WTC11 (cell line): Measurements from ENCODE around the gene LIFR.
A peak's percentile ranks its signal among the peaks of the same experiment; 100 is the strongest.

Experiments
- TF ChIP-seq, protein P1 (sequence below): sonication (generic); formaldehyde crosslinking; IDR thresholded peaks from 2 replicates; pipeline ENCODE4 v1.8.0; 2023; ENCODE audit warnings: missing genetic modification reagents, mild to moderate bottlenecking, borderline replicate concordance
- TF ChIP-seq, protein P2 (sequence below): fragments of 200-600 bp; IDR thresholded peaks from 2 replicates; pipeline ENCODE4 v1.8.0; 2022; ENCODE audit warnings: antibody characterized with exemption

DNA sequence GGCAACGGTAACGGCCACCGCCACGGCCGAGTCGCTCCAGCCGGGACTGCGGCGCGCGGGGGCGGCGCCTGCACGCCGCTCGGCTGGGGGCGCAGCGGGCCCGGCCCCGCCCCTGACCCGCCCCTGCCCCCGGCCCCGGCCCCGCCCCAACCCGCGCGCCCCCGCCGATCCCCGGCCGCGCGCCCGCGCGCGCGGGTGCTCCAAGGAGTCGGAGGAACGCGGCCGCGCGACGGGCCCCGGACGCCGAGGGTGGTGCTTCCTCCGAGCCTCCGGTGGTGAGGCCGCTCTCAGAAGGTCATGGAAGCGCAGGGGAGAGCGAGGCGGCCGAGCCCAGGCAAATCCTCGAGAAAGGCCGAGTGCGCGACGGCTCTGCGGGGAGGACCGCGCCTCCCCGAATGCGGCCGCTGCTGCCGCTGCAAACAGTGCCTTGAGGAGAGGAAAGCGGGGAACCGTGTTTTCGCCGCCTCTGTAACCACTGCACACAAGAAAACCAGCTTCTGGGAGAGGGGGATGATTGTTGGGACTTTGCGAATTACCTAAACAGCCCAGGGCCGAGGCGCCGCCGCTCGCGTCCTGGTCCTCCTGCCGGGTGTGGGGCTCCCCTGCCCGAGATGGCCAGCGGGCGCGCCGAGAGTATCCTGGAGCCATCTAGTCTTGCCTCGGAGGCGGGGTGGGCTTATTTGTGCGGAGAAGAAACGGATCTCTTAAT lies at the start of gene LIFR:
- TF ChIP-seq, protein P1, sequence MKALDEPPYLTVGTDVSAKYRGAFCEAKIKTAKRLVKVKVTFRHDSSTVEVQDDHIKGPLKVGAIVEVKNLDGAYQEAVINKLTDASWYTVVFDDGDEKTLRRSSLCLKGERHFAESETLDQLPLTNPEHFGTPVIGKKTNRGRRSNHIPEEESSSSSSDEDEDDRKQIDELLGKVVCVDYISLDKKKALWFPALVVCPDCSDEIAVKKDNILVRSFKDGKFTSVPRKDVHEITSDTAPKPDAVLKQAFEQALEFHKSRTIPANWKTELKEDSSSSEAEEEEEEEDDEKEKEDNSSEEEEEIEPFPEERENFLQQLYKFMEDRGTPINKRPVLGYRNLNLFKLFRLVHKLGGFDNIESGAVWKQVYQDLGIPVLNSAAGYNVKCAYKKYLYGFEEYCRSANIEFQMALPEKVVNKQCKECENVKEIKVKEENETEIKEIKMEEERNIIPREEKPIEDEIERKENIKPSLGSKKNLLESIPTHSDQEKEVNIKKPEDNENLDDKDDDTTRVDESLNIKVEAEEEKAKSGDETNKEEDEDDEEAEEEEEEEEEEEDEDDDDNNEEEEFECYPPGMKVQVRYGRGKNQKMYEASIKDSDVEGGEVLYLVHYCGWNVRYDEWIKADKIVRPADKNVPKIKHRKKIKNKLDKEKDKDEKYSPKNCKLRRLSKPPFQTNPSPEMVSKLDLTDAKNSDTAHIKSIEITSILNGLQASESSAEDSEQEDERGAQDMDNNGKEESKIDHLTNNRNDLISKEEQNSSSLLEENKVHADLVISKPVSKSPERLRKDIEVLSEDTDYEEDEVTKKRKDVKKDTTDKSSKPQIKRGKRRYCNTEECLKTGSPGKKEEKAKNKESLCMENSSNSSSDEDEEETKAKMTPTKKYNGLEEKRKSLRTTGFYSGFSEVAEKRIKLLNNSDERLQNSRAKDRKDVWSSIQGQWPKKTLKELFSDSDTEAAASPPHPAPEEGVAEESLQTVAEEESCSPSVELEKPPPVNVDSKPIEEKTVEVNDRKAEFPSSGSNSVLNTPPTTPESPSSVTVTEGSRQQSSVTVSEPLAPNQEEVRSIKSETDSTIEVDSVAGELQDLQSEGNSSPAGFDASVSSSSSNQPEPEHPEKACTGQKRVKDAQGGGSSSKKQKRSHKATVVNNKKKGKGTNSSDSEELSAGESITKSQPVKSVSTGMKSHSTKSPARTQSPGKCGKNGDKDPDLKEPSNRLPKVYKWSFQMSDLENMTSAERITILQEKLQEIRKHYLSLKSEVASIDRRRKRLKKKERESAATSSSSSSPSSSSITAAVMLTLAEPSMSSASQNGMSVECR (CRISPR knock-in tag) = peak; percentile 74; the same call in 1 of the 2 replicates
- TF ChIP-seq, protein P2, sequence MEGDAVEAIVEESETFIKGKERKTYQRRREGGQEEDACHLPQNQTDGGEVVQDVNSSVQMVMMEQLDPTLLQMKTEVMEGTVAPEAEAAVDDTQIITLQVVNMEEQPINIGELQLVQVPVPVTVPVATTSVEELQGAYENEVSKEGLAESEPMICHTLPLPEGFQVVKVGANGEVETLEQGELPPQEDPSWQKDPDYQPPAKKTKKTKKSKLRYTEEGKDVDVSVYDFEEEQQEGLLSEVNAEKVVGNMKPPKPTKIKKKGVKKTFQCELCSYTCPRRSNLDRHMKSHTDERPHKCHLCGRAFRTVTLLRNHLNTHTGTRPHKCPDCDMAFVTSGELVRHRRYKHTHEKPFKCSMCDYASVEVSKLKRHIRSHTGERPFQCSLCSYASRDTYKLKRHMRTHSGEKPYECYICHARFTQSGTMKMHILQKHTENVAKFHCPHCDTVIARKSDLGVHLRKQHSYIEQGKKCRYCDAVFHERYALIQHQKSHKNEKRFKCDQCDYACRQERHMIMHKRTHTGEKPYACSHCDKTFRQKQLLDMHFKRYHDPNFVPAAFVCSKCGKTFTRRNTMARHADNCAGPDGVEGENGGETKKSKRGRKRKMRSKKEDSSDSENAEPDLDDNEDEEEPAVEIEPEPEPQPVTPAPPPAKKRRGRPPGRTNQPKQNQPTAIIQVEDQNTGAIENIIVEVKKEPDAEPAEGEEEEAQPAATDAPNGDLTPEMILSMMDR = no peak
